Naive thymus-derived CD8-positive, alpha-beta T cell (primary cell): ENCODE results near the gene DNAJB12. TPM values are rescaled to one million over a fixed set of nuclear protein-coding genes. Genes with fewer than 3 reads are reported as not detected.
"Not testable (repeated sequence)": the region's sequence is repeated elsewhere in the genome, so short reads cannot be mapped to it uniquely, and the experiment has no call there.

Source experiments
- ATAC-seq, 2 donors: fragments of 150-1000 bp; cut with Tn5 transposase in 1 of 2; sonication (Bioruptor Pico), chemical (Tn5 transposase) in 1 of 2; 1 replicate in 1 of 2; 2 replicates in 1 of 2; pipeline ENCODE4 v1.10.0; 2021; ENCODE audit warnings: mild to moderate bottlenecking in 2 of 2, moderate library complexity in 2 of 2
- POLR2A ChIA-PET: fragments of 350-600 bp; sonication (Branson Sonifier 250); formaldehyde crosslinking; loops from one replicate; lab custom pipeline; 2021; ENCODE audit warnings: antibody characterized with exemption; lab: Charles Lee
- DNase-seq, 10 donors: peaks; one replicate each; pipeline versions ENCODE4 v3.0.0 to v3.0.0-alpha.2; 2020 to 2022
- H3K27ac Mint-ChIP-seq, 10 donors: one replicate each; pipeline ENCODE4 v1.8.0; 2020 to 2022; ENCODE audit warnings: mild to moderate bottlenecking in 10 of 10, mixed read lengths in 10 of 10, moderate library complexity in 4 of 10, inconsistent platforms in 1 of 10
- H3K27me3 Mint-ChIP-seq, 5 donors: one replicate each; pipeline ENCODE4 v1.8.0; 2021 to 2022; ENCODE audit warnings: mixed read lengths in 5 of 5
- H3K36me3 Mint-ChIP-seq, 3 donors: one replicate each; pipeline ENCODE4 v1.8.0; 2020 to 2022; ENCODE audit warnings: mixed read lengths in 3 of 3, mild to moderate bottlenecking in 2 of 3, inconsistent platforms in 1 of 3
- H3K4me1 Mint-ChIP-seq, 4 donors: one replicate each; pipeline ENCODE4 v1.8.0; 2021 to 2022; ENCODE audit warnings: mixed read lengths in 4 of 4
- H3K4me3 Mint-ChIP-seq, 10 donors: one replicate each; pipeline ENCODE4 v1.8.0; 2020 to 2022; ENCODE audit warnings: mild to moderate bottlenecking in 10 of 10, mixed read lengths in 10 of 10, moderate library complexity in 6 of 10, inconsistent platforms in 1 of 10
- H3K9me3 Mint-ChIP-seq, 9 donors: one replicate each; pipeline ENCODE4 v1.8.0; 2020 to 2022; ENCODE audit warnings: mixed read lengths in 9 of 9, mild to moderate bottlenecking in 3 of 9, inconsistent platforms in 1 of 9, moderate library complexity in 1 of 9
- polyA plus RNA-seq, 3 donors: library from polyadenylated mRNA; unstranded; fragments of 300-500 nt; fragmentation: Illumina TruSeq; gene quantifications; one replicate each; pipeline ENCODE4 v1.2.3, GENCODE V29; 2021
- total RNA-seq, 8 experiments: library from RNA in 2 of 8; stranded (reverse) in 2 of 8; gene quantifications; one replicate each; pipeline ENCODE4 v1.2.3 and lab custom pipeline; 2021 to 2026

Gene DNAJB12
- total and polyA plus RNA-seq, 5 experiments from 2014 or later, result 13.1 to 27.9 (median 25.0) TPM

DNA sequence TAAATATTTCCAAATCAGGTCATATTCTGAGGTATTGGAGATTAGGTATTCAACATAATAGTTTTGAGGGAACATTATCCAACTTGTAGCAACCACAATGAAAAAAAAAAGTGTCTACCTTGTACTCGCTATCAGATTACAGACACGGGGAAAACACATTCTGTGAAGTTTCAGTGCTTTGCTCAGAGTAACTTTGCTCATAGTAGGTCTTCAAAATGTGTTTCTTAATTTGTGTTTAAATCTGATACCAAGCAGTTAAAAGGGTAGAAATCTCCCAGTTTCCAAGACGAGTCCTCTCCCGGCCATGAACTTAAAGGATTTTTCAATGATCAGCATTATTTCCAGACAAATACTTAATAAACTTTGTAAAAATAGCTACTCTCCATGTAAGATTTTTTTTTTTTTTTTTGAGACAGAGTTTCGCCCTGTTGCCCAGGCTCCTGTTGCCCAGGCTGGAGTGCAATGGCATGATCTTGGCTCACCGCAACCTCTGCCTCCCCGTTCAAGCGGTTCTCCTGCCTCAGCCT lies 41.8 kb downstream of the DNAJB12 start:
- H3K9me3 Mint-ChIP-seq, result no peaks in the 10 kb centered on the region
- no peak for DNase-seq

DNA sequence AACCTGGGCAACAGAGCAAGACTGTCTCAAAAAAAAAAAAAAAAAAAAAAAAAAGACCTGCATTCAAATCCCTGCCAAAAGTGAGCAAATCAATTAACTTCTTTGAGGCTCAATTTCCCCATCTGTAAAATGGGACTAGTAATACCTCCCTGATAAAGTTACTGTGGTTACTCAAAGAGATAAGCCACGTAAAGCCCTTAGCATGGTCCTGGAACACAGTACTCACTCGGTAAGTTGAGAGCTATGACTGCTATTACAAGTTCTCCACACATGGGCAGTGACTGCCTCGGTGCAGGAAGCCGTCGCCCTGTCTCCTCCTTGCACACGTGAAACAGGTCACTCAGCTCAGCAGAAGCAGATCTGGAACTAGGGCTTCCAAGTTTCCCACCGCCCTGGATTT lies 43.1 kb downstream of the DNAJB12 start:
- peak overlapping the region in 4 of 10 donors; percentile 22 to 72 (median 58) for H3K27ac Mint-ChIP-seq
- POLR2A ChIA-PET, result interaction anchor here (0.6 to 14.0 kb wide), 10 partner anchors 8 to 83 kb away, joined by 3 to 292 read pairs (median 4); no protein-coding TSS in a partner anchor
- H3K36me3 Mint-ChIP-seq, result no peaks in the 10 kb centered on the region
- no peaks in the 10 kb centered on the region for H3K27me3 Mint-ChIP-seq
- H3K9me3 Mint-ChIP-seq, result no peaks in the 10 kb centered on the region
- H3K4me3 Mint-ChIP-seq, result peak overlapping the region in 5 of 10 donors; percentile 10 to 42 (median 27)
- peaks cover 36 to 80% (median 63%) of the 10 kb centered on the region in 4 donors for H3K4me1 Mint-ChIP-seq
- DNase-seq (no peak), ATAC-seq (peak; percentile 56 to 79)

More for the DNA sequence above, 41.8 kb downstream of the DNAJB12 start:
- Mint-ChIP-seq H3K27ac (peak overlapping the region in 1 of 10 donors; percentile 48), H3K27me3 (no peaks in the 10 kb centered on the region), H3K36me3 (no peaks in the 10 kb centered on the region), H3K4me1 (peaks cover 40 to 80% (median 68%) of the 10 kb centered on the region in 4 donors), H3K4me3 (no peak overlapping the region)
- no peak for ATAC-seq
- POLR2A ChIA-PET, result interaction anchor here (1.0 to 14.0 kb wide), 2 partner anchors 11 to 98 kb away, joined by 4 to 292 read pairs; partner anchors contain the start of gene ANAPC16

- POLR2A ChIA-PET, result interaction anchor here (0.6 to 14.0 kb wide), 5 partner anchors 8 to 58 kb away, joined by 3 to 292 read pairs (median 4); no protein-coding TSS in a partner anchor
- Mint-ChIP-seq H3K36me3 (no peaks in the 10 kb centered on the region), H3K27ac (peak overlapping the region in 6 of 10 donors; percentile 4 to 95 (median 47)), H3K4me1 (peaks cover 35 to 80% (median 63%) of the 10 kb centered on the region in 4 donors), H3K9me3 (no peaks in the 10 kb centered on the region), H3K27me3 (no peaks in the 10 kb centered on the region), H3K4me3 (peak overlapping the region in 4 of 10 donors; percentile 36 to 74 (median 44))
- no peak for DNase-seq
- peak in 1 of 2 donors; percentile 33 for ATAC-seq
Measured at GRCh38 chr10:72310636-72311035, 44.1 kb downstream of the DNAJB12 start.

- no peak for ATAC-seq
- peak overlapping the region in 5 of 10 donors; percentile 19 to 74 (median 52) for H3K4me3 Mint-ChIP-seq
- no peaks in the 10 kb centered on the region for H3K27me3 Mint-ChIP-seq
- peaks cover 35 to 80% (median 63%) of the 10 kb centered on the region in 4 donors for H3K4me1 Mint-ChIP-seq
- no peaks in the 10 kb centered on the region for H3K36me3 Mint-ChIP-seq
- POLR2A ChIA-PET, result interaction anchor here (0.6 to 1.4 kb wide), 2 partner anchors 9 to 20 kb away, joined by 3 to 4 read pairs; no protein-coding TSS in a partner anchor
- DNase-seq, result no peak
- peak overlapping the region in 6 of 10 donors; percentile 44 to 97 (median 80) for H3K27ac Mint-ChIP-seq
- no peaks in the 10 kb centered on the region for H3K9me3 Mint-ChIP-seq
Measured at GRCh38 chr10:72310241-72310633, 44.5 kb downstream of the DNAJB12 start.

DNA sequence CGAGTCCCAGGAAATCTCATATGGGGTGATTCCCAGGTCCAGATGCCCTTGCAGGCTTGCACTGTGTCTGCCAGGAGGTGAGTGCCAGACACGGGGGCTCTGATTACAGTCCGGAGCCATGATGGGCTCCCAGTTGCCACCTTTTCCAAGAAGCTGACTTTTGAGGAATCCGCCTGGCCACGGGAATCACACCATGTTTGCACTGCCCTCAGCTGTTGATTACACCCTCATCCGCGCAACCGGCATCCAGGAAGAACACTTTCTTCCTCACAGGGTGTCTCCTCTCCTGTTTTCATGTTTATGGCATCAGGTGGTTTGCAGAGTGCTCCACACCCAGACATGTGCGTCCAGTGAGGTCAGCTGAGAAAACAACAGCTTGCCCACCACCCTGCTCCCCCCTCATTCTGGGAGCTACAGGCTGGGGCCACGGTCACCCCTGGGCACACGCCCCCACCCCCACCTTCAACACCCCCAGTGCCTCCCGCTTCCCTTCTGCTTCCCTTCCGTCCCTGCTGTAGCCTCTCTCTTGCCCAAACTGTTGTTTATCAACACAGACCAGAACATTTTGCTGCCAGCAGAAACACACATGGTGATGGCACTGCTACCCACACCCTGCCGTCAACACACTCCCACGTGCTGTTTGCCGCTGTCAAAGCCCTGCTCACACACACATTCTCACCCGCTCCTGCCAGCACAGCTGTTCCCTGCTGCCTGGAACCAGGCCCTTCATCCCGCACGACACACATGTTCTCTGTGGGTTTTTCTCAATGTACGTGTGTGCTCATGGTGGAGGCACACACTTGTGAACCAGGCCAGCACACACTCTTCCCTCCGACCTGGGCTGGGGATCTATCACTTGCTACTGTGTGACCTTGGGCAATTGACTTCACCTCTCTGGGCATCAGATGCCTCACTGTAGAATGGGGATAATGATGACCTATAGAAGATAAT lies 45.2 kb downstream of the DNAJB12 start:
- Mint-ChIP-seq H3K4me3 (peak overlapping the region in 8 of 10 donors; percentile 19 to 74 (median 45)), H3K4me1 (peaks cover 35 to 79% (median 60%) of the 10 kb centered on the region in 4 donors), H3K36me3 (no peaks in the 10 kb centered on the region), H3K9me3 (no peaks in the 10 kb centered on the region), H3K27ac (peak overlapping the region; percentile 24 to 97 (median 78)), H3K27me3 (no peaks in the 10 kb centered on the region)
- peak; percentile 39 to 59 for ATAC-seq
- POLR2A ChIA-PET, result interaction anchor here (0.6 to 15.6 kb wide), 6 partner anchors 8 to 61 kb away, joined by 3 to 292 read pairs (median 5); no protein-coding TSS in a partner anchor
- no peak for DNase-seq

DNA sequence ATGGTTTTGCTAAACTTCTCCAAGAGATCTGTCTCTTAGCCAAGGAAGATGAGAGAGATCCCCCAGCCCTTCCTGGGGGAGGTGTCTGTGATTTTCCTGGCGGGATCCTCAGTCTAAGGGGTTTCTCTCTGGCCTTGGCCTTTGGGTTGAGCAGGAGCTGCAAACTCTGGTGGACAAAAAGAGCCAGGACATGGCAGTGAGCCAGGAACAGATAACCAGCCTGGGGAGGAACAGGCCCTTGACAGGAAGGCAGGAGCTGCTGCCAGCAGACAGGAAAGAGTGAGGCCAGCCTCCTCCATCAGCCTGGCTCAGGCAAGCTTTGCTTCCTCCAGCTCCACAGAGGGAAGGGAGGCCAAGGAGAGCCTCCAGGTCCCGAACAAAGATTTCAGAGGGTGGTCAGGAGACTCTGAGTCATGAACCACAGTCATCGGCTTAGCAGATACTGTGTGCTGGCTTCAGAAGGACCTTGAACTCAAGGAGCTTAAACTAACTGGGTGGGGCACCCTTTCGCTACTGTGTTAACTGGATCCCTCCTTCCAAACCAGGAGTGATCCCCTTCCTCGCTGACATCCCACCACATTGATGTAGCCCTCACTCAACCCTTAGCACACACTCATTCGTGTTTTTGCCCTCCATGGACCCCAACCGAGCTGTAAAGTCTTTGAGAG lies 46.3 kb downstream of the DNAJB12 start:
- H3K27ac Mint-ChIP-seq, result peak overlapping the region in 9 of 10 donors; percentile 44 to 85 (median 71)

DNA sequence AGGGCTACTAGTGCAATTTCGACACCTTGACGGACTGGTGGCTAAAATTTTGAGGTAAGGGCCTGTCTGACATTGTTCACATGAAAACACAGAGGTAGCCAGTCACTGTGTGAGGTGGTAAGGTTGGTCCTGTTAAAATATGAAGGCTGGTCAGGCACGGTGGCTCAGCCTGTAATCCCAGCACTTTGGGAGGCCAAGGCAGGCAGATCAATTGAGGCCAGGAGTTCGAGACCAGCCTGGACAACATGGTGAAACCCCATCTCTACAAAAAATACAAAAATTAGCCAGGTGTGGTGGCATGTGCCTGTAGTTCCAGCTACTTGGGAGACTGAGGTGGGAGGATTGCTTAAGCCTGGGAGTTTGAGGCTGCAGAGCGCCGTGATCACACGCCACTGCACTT lies 47.0 kb downstream of the DNAJB12 start:
- H3K9me3 Mint-ChIP-seq, ATAC-seq, H3K4me3 Mint-ChIP-seq, H3K36me3 Mint-ChIP-seq, DNase-seq, H3K27me3 Mint-ChIP-seq: not testable (repeated sequence)
- H3K4me1 Mint-ChIP-seq, result peaks cover 42 to 84% (median 68%) of the 10 kb centered on the region in 4 donors
- peak overlapping the region in 5 of 10 donors; percentile 25 to 61 (median 49) for H3K27ac Mint-ChIP-seq
- POLR2A ChIA-PET, result interaction anchor here (1.7 to 15.6 kb wide), 3 partner anchors 10 to 33 kb away, joined by 6 to 292 read pairs (median 15); partner anchors contain the start of gene DDIT4

More for the DNA sequence above, 46.3 kb downstream of the DNAJB12 start:
- DNase-seq (no peak), ATAC-seq (no peak)
- Mint-ChIP-seq H3K4me1 (peaks cover 41 to 81% (median 66%) of the 10 kb centered on the region in 4 donors), H3K4me3 (peak overlapping the region in 5 of 10 donors; percentile 18 to 50 (median 38)), H3K9me3 (no peaks in the 10 kb centered on the region), H3K27me3 (no peaks in the 10 kb centered on the region), H3K36me3 (no peaks in the 10 kb centered on the region)
- POLR2A ChIA-PET, result interaction anchor here (0.6 to 15.6 kb wide), 4 partner anchors 9 to 238 kb away, joined by 3 to 292 read pairs (median 5); no protein-coding TSS in a partner anchor

DNA sequence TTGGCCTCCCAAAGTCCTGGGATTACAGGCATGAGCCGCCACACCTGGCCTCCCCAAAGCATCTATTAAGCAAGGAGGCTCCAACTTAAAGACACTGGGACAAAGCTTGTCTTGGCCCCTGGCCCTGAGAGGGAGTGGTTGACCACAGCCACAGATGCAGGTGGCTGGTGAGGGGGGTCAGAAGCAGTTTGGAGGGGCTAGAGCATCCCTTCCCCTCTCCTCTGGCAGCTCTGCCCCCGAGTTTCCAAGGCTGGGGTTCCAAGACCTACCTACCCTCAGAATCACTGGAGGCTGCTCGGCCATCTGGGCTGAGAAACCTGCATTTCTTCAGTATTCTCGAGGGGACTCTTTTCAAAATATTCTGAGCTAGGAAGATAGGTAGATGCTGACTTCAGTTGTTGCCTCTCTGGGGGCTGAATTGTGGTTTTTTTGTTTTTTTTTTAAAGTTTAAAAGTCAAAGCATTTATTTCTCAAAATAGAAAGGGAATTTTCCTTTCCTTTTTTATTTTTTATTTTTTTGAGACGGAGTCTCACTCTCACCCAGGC lies 48.4 kb downstream of the DNAJB12 start:
- DNase-seq, result no peak
- Mint-ChIP-seq H3K27ac (peak overlapping the region; percentile 52 to 89 (median 77)), H3K9me3 (no peaks in the 10 kb centered on the region), H3K4me1 (peaks cover 44 to 83% (median 66%) of the 10 kb centered on the region in 4 donors), H3K27me3 (no peaks in the 10 kb centered on the region), H3K4me3 (peak overlapping the region in 6 of 10 donors; percentile 15 to 54 (median 42)), H3K36me3 (no peaks in the 10 kb centered on the region)
- POLR2A ChIA-PET, result interaction anchor here (0.6 to 15.6 kb wide), 6 partner anchors 9 to 75 kb away, joined by 3 to 292 read pairs (median 6); partner anchors contain the start of gene DDIT4
- peak; percentile 32 to 58 for ATAC-seq

- Mint-ChIP-seq H3K4me1 (peaks cover 31 to 68% (median 54%) of the 10 kb centered on the region in 4 donors), H3K4me3 (peak overlapping the region in 2 of 10 donors; percentile 10 to 15), H3K36me3 (no peaks in the 10 kb centered on the region), H3K27ac (peak overlapping the region in 8 of 10 donors; percentile 40 to 84 (median 68)), H3K9me3 (no peaks in the 10 kb centered on the region), H3K27me3 (no peaks in the 10 kb centered on the region)
- POLR2A ChIA-PET, result interaction anchor here (0.6 to 15.6 kb wide), 6 partner anchors 13 to 56 kb away, joined by 3 to 292 read pairs (median 5); no protein-coding TSS in a partner anchor
- ATAC-seq, result peak in 1 of 2 donors; percentile 29
- DNase-seq, result no peak
Measured at GRCh38 chr10:72303424-72304128, 51.1 kb downstream of the DNAJB12 start.

DNA sequence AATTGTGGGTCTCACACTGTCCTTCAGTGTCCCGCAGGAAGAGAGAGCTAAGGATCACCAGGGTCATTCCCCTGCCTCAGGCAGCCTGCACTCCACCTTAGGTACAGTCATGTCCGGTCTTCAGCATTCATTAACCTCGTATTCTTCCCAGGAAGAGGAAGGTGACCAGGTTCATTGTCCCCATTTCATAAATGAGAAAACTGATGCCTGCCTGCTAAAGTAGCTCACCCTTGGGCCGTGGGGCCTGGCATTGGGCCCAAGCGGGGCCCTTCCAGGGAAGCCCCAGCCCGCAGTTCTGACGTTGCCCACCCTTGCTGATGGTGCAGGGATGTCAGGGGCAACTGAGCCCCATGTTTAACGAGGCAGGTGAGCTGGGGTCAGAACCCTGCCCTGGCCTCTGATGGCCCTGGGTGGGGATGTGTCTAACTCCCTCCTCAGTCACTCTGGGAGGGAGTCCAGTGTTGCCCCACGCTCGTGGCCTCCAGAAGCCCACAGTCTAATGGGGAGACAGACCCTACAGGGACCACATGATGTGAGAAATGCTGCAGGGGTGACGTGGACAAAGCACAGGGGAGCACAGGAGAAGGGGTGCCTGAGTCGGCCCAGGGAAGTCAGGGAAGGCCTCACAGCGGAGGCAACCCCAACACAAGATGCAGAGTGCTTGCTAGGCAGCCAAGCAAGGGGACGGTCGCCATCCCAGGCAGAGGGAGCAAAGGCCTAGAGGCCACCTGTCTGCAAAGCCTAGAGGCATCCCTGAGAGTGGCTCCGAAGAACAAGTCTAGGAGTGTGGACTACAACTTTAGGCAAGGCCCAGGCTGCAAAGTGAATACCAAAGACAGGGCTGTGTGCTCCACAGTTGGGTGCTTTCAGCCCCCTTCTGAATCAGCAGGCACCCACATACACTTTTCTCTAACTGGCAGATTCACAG lies 55.9 kb downstream of the DNAJB12 start:
- H3K27ac Mint-ChIP-seq, result peak overlapping the region; percentile 48 to 100 (median 97)
- peaks cover 0 to 2% (median 0%) of the 10 kb centered on the region in 5 donors for H3K27me3 Mint-ChIP-seq
- H3K4me3 Mint-ChIP-seq, result peak overlapping the region in 4 of 10 donors; percentile 18 to 85 (median 32)
- ATAC-seq (no peak), DNase-seq (no peak)
- H3K36me3 Mint-ChIP-seq, result no peaks in the 10 kb centered on the region
- peaks cover 29 to 64% (median 63%) of the 10 kb centered on the region in 4 donors for H3K4me1 Mint-ChIP-seq
- no peaks in the 10 kb centered on the region for H3K9me3 Mint-ChIP-seq
- POLR2A ChIA-PET, result interaction anchor here (0.5 to 15.6 kb wide), 4 partner anchors 15 to 108 kb away, joined by 3 to 292 read pairs (median 32); partner anchors contain the start of gene DDIT4
